ENCODE measurements around the gene PRMT7. TPM values are rescaled to one million over a fixed set of nuclear protein-coding genes. Genes with fewer than 3 reads are reported as not detected.

PRMT7 gene
- total and polyA plus RNA-seq, 2 donors (not counting 1 experiment from before 2014, with no cell fraction given), result 76.9 to 80.4 TPM

- Histone ChIP-seq H3K27ac (ENCODE audit: low read length in 2 of 2) (no peak overlapping the region), H3K4me3 (ENCODE audit: control extremely low read depth in 1 of 5, extremely low read depth in 1 of 5, insufficient read depth in 1 of 5, low read depth in 2 of 5, low read length in 4 of 5) (no peak overlapping the region), H3K4me2 (replicated peaks; ENCODE audit: low read depth, low read length, poor library complexity, severe bottlenecking) (no peak overlapping the region), H3K4me1 (ENCODE audit: control insufficient read depth in 2 of 2, insufficient read depth in 2 of 2, low read length in 2 of 2) (peaks cover 0 to 2% of the 10 kb centered on the region in 2 donors), H3K36me3 (replicated peaks in 1 of 2; ENCODE audit: control extremely low read depth in 1 of 2, control insufficient read depth in 1 of 2, extremely low read depth in 1 of 2, insufficient read depth in 2 of 2, low read length in 1 of 2) (peaks cover 0 to 39% of the 10 kb centered on the region in 2 experiments), H3K9me3 (ENCODE audit: control extremely low read depth in 1 of 3, control insufficient read depth in 2 of 3, insufficient read depth in 1 of 3, low read length in 2 of 3) (no peaks in the 10 kb centered on the region), H4K20me1 (ENCODE audit: control insufficient read depth, insufficient read depth, low read length, poor library complexity, severe bottlenecking) (no peaks in the 10 kb centered on the region), H3K27me3 (replicated peaks in 1 of 4; ENCODE audit: control extremely low read depth in 1 of 4, control insufficient read depth in 3 of 4, insufficient read depth in 4 of 4, low read length in 3 of 4) (no peaks in the 10 kb centered on the region), H3K79me2 (ENCODE audit: control insufficient read depth, insufficient read depth, low read length) (peaks cover 2% of the 10 kb centered on the region), H3K9ac (ENCODE audit: low read length) (no peak overlapping the region), H2AFZ (ENCODE audit: insufficient read depth, low read depth, low read length, poor library complexity, severe bottlenecking) (no peak overlapping the region)
- no peak overlapping the region for H3K4me3 Mint-ChIP-seq
- ChIA-PET CTCF (interaction anchor here (1.1 to 17.5 kb wide), 4 partner anchors 8 to 66 kb away, joined by 3 to 554 read pairs (median 4); partner anchors contain the start of gene SLC7A6), POLR2A (no interaction called here)
- DNase-seq, result no peak
- WGBS (ENCODE audit: insufficient coverage), result 98% methylated on average over 4 of the region's 5 CpGs
- TF ChIP-seq CTCF (IDR thresholded peaks at IDR 0.05), result no peak
- no peak for TF ChIP-seq EZH2 (IDR thresholded peaks at IDR 0.05; ENCODE audit: borderline replicate concordance, insufficient read depth, low read depth, low read length, poor library complexity, severe bottlenecking)
- intact Hi-C loops (cut with micrococcal nuclease), result no loop called here
- H3K9me3 Mint-ChIP-seq (ENCODE audit: insufficient read depth), result no peaks in the 10 kb centered on the region
- H3K27ac Mint-ChIP-seq, result no peak overlapping the region
- ATAC-seq (ENCODE audit: low read depth), result no peak
- H3K4me1 Mint-ChIP-seq, result peaks cover 5% of the 10 kb centered on the region
- no peaks in the 10 kb centered on the region for H3K27me3 Mint-ChIP-seq
Measured at GRCh38 chr16:68324336-68324735, 13.5 kb downstream of the PRMT7 start.

- TF ChIP-seq CTCF (IDR thresholded peaks at IDR 0.05), result no peak
- no peak for TF ChIP-seq EZH2 (IDR thresholded peaks at IDR 0.05; ENCODE audit: borderline replicate concordance, insufficient read depth, low read depth, low read length, poor library complexity, severe bottlenecking)
- Histone ChIP-seq H3K27me3 (replicated peaks in 1 of 4; ENCODE audit: control extremely low read depth in 1 of 4, control insufficient read depth in 3 of 4, insufficient read depth in 4 of 4, low read length in 3 of 4) (no peaks in the 10 kb centered on the region), H3K4me2 (replicated peaks; ENCODE audit: low read depth, low read length, poor library complexity, severe bottlenecking) (no peak overlapping the region), H3K9ac (ENCODE audit: low read length) (no peak overlapping the region), H3K4me3 (ENCODE audit: control extremely low read depth in 1 of 5, extremely low read depth in 1 of 5, insufficient read depth in 1 of 5, low read depth in 2 of 5, low read length in 4 of 5) (no peak overlapping the region), H3K9me3 (ENCODE audit: control extremely low read depth in 1 of 3, control insufficient read depth in 2 of 3, insufficient read depth in 1 of 3, low read length in 2 of 3) (no peaks in the 10 kb centered on the region), H4K20me1 (ENCODE audit: control insufficient read depth, insufficient read depth, low read length, poor library complexity, severe bottlenecking) (no peaks in the 10 kb centered on the region), H2AFZ (ENCODE audit: insufficient read depth, low read depth, low read length, poor library complexity, severe bottlenecking) (no peak overlapping the region), H3K4me1 (ENCODE audit: control insufficient read depth in 2 of 2, insufficient read depth in 2 of 2, low read length in 2 of 2) (peaks cover 0 to 2% of the 10 kb centered on the region in 2 donors), H3K36me3 (replicated peaks in 1 of 2; ENCODE audit: control extremely low read depth in 1 of 2, control insufficient read depth in 1 of 2, extremely low read depth in 1 of 2, insufficient read depth in 2 of 2, low read length in 1 of 2) (peaks cover 0 to 39% of the 10 kb centered on the region in 2 experiments), H3K79me2 (ENCODE audit: control insufficient read depth, insufficient read depth, low read length) (peaks cover 2% of the 10 kb centered on the region), H3K27ac (ENCODE audit: low read length in 2 of 2) (no peak overlapping the region)
- no peak overlapping the region for H3K27ac Mint-ChIP-seq
- intact Hi-C loops (cut with micrococcal nuclease), result no loop called here
- no peak for DNase-seq
- CTCF ChIA-PET, result interaction anchor here (1.6 to 17.5 kb wide), 3 partner anchors 36 to 67 kb away, joined by 3 to 554 read pairs (median 4); partner anchors contain the start of gene SLC7A6
- POLR2A ChIA-PET, result interaction anchor here (1.2 kb wide), 1 partner anchor 63 kb away, joined by 3 read pairs; no protein-coding TSS in a partner anchor
- H3K9me3 Mint-ChIP-seq (ENCODE audit: insufficient read depth), result no peaks in the 10 kb centered on the region
- no peaks in the 10 kb centered on the region for H3K27me3 Mint-ChIP-seq
- 96% methylated on average over 7 of the region's 8 CpGs for WGBS (ENCODE audit: insufficient coverage)
- no peak for ATAC-seq (ENCODE audit: low read depth)
- no peak overlapping the region for H3K4me3 Mint-ChIP-seq
- H3K4me1 Mint-ChIP-seq, result peaks cover 3% of the 10 kb centered on the region
Measured at GRCh38 chr16:68324780-68325357, 14.1 kb downstream of the PRMT7 start.
